Cardiac fibroblast (primary cell): ENCODE measurements around the gene OR8G5.
"Not testable (repeated sequence)": the region's sequence is repeated elsewhere in the genome, so short reads cannot be mapped to it uniquely, and the experiment has no call there.

ENCODE experiments used
- DNase-seq, 2 donors: peaks; one replicate each; pipeline versions ENCODE4 v3.0.0 to v3.0.0-alpha.2; 2010; ENCODE audit warnings: low read depth in 2 of 2
- H3K4me3 ChIP-seq, 2 donors: replicated peaks in 1 of 2; 1 replicate in 1 of 2; 2 replicates in 1 of 2; pipeline ENCODE4 v1.5.1; 2011; ENCODE audit warnings: low read depth in 2 of 2, low read length in 2 of 2, mild to moderate bottlenecking in 2 of 2, moderate library complexity in 1 of 2
- TF ChIP-seq, protein P1 (sequence below): IDR thresholded peaks from one replicate; pipeline ENCODE4 v1.5.1; 2011; ENCODE audit warnings: low read depth, mild to moderate bottlenecking, low read length, inconsistent platforms

OR8G5 gene

GRCh38 chr11:124219126-124219525 is 37.0 kb upstream of the OR8G5 start:
- no peak overlapping the region for H3K4me3 ChIP-seq
- DNase-seq: peak in 1 of 2 donors; percentile 25
- TF ChIP-seq, protein P1, sequence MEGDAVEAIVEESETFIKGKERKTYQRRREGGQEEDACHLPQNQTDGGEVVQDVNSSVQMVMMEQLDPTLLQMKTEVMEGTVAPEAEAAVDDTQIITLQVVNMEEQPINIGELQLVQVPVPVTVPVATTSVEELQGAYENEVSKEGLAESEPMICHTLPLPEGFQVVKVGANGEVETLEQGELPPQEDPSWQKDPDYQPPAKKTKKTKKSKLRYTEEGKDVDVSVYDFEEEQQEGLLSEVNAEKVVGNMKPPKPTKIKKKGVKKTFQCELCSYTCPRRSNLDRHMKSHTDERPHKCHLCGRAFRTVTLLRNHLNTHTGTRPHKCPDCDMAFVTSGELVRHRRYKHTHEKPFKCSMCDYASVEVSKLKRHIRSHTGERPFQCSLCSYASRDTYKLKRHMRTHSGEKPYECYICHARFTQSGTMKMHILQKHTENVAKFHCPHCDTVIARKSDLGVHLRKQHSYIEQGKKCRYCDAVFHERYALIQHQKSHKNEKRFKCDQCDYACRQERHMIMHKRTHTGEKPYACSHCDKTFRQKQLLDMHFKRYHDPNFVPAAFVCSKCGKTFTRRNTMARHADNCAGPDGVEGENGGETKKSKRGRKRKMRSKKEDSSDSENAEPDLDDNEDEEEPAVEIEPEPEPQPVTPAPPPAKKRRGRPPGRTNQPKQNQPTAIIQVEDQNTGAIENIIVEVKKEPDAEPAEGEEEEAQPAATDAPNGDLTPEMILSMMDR: no peak

GRCh38 chr11:124222407-124222806 is 33.8 kb upstream of the OR8G5 start:
- no peak for DNase-seq
- no peak overlapping the region for H3K4me3 ChIP-seq
- TF ChIP-seq, protein P1: no peak

- peak in 1 of 2 donors; percentile 9 for DNase-seq
These were observed 31.4 kb upstream of the OR8G5 start for GRCh38 chr11:124224618-124225423.

DNA sequence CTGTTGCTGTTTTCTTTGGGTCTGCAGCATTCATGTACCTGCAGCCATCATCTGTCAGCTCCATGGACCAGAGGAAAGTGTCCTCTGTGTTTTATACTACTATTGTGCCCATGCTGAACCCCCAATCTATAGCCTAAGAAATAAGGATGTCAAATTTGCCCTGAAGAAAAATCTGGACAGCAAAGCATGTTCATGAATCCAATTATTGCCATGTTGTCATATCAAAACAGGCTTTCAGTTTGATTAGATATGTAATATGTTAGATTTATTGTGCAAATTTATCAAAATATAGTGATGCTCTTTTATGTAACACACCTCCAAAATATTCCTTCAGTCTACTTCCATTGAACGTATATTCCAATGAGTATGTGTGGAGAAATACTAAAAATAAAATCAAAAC is 30.7 kb upstream of the OR8G5 start:
- TF ChIP-seq, protein P1: no peak
- DNase-seq: no peak
- no peak overlapping the region for H3K4me3 ChIP-seq

More at GRCh38 chr11:124224618-124225423, 31.4 kb upstream of the OR8G5 start:
- not testable (repeated sequence) for H3K4me3 ChIP-seq

GRCh38 chr11:124233376-124233775 is 22.8 kb upstream of the OR8G5 start:
- TF ChIP-seq, protein P1: no peak
- no peak for DNase-seq
- H3K4me3 ChIP-seq: no peak overlapping the region

GRCh38 chr11:124238512-124238911 is 17.7 kb upstream of the OR8G5 start:
- no peak overlapping the region for H3K4me3 ChIP-seq
- no peak for DNase-seq

DNA sequence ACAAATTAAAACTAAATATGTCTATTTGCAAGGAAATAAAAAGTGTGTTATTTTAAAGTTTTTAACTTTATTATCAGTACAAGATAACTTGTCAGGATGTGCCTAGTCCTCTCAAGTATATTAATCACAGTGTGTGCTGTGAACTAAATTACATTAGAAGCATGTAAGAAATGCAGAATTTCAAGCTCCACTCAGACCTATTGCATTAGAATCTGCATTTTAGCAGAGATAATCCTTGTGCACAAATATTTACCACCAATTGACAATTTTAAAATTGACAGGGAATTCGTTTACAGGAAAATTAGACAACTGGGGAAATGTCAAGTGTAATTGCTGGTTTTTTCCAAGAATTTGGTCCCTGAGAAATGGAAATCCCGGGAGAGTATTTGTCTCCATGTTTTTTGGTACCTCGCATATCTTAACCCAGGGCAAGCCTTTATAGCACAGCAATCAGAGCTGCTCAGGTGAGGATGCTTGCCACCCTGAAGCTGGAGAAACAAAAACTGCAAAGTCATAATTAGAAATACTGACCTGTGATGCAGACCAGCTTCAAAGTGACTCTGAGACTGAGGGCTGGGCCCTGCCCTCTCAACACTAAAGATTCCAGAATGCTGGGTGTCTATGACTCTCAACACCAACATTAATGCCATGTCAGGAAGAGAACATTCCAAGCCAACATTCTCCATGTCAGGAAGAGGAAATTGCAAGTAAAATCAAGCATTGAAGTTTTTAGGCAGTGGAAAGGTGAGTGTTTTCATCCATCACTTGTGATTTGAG is 15.4 kb upstream of the OR8G5 start, which contains the start of gene OR8G1:
Gene OR8G1, plus strand, starts transcription at position 475 of the 777 bp plus-strand sequence. CDS start 8,581 bp downstream, outside the sequence.
- TF ChIP-seq, protein P1: no peak
- H3K4me3 ChIP-seq: no peak within 1 kb of the TSS

More at GRCh38 chr11:124238512-124238911, 17.7 kb upstream of the OR8G5 start:
- TF ChIP-seq, protein P1: no peak

DNA sequence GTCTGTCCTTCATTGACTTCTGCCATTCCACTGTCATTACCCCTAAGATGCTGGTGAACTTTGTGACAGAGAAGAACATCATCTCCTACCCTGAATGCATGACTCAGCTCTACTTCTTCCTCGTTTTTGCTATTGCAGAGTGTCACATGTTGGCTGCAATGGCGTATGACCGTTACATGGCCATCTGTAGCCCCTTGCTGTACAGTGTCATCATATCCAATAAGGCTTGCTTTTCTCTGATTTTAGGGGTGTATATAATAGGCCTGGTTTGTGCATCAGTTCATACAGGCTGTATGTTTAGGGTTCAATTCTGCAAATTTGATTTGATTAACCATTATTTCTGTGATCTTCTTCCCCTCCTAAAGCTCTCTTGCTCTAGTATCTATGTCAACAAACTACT is 6.3 kb upstream of the OR8G5 start:
- H3K4me3 ChIP-seq, DNase-seq: not testable (repeated sequence)

More for the DNA sequence above, 15.4 kb upstream of the OR8G5 start, which contains the start of gene OR8G1:
- no peak for DNase-seq

GRCh38 chr11:124265041-124265440 is 8.9 kb downstream of the OR8G5 start:
- not testable (repeated sequence) for H3K4me3 ChIP-seq, DNase-seq

DNA sequence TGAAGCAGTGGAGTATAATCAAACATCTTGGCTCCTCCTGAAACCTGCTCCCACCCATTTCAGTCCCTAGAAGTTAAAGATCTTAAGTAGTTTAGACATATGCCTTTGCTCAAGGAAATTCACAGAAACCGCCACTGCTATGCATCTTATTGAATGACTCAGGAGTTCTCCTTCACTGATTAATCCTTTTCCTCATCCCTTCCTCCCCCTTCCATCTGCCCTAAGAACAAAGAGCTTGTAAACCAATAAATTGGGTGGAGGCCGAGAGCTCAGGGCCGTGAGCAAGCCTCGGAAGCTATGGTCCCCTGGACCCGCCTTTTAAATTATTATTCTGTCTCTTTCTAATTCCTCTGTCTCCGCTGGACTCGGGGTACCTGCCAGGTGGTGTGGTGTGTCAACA is 14.7 kb downstream of the OR8G5 start:
- not testable (repeated sequence) for H3K4me3 ChIP-seq
- peak in 1 of 2 donors; percentile 63 for DNase-seq
